CD4-positive, alpha-beta T cell treated with Interleukin-6 for 4 hours (primary cell): ENCODE results near the gene VCL.

Source experiments
- DNase-seq: peaks from one replicate; pipeline ENCODE4 v3.0.0-alpha.2; 2020; ENCODE audit warnings: mixed read lengths

Gene VCL

DNA sequence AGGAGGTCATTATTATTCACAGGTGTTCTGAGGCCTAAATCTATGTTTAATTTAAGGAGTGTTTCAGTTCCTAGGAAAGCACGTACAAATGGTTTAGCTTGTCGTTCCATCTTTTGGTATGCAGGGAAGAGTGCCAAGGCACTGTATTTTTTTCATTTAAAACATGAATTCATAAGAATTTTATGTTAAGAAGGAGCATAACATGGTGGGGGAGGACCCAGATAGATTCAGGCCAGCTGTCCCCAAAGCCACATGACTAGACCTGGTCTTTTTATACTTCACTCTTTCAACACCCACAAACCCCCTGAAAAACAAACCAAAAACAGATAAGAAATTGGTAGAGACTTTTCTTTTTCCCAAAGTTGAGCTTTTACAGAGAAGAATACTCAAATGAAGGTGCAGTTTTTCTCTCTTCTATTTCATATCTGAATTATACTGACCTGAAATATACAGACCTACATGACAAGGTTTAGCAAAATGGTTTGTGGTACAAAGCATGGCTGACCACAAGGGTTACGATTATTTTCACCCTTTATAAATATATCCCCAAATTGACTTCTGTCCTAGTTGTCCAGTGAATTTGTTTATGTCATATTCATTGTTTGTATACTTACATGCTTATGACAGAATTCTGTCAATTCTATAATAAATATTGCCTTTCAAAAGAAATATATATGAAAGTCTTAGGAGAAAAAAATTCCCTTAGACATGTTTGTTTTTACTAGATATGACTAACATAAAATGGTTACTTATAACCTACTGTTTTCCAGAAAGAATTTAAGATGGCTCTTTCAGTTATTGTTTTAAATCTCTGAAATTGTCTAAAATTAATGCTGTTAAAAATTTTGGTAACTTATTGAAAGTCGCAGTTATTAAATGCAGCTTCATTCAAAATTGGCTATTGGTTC, 81.4 kb downstream of the VCL start:
- no peak for DNase-seq

GRCh38 chr10:74079936-74080590, 82.1 kb downstream of the VCL start:
- DNase-seq: no peak

- peak; percentile 57 for DNase-seq
These were observed 83.4 kb downstream of the VCL start for GRCh38 chr10:74081192-74081803.

DNA sequence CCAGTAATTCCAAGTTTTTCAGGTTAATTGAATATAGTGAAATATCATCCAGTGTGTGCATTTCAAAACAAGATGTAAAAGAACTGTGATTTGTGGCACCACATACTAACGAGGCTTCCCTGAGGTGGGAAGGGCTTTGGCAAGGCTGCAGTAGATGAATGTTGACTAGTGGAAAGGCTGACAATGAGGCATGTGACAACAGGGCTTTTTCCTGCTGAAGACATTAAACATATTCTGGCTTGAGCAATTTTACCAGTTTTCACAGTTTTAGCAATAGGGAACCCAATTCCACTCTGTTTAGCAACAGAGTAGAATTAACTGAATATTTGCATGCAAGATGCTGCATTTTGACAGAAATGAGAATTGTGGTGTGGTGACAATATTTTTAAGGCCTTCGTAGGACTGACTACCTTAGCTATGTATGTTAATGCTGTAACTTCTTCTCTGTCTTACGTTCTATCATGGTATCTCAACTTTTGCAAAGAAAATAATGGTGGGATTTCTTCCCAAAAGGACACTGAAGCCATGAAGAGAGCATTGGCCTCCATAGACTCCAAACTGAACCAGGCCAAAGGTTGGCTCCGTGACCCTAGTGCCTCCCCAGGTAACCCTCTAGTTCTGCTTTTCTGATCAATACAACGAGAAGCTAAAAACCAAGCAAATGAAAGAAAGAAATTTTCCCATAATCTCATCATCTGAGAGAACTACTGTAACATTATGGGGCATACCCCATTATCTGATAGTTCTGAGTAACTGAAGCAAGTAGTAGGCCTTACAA, 84.2 kb downstream of the VCL start:
- no peak for DNase-seq

DNA sequence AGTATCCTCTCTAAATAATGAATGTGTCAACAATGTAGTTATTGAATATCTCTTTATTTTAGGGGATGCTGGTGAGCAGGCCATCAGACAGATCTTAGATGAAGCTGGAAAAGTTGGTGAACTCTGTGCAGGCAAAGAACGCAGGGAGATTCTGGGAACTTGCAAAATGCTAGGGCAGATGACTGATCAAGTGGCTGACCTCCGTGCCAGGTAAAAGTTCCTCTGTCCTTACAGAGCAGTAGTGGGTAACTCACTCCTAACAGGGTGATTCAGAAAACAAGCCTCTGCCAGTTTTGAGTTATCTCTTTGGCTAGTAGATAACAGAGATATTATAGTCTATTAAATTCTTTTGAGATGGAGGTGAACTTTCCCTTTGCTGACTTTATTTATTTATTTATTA, 85.4 kb downstream of the VCL start:
- no peak for DNase-seq

GRCh38 chr10:74084955-74085354, 87.0 kb downstream of the VCL start:
- DNase-seq: no peak

- DNase-seq: no peak
These were observed 88.4 kb downstream of the VCL start for GRCh38 chr10:74086317-74086716.

- DNase-seq: no peak
These were observed 90.8 kb downstream of the VCL start for GRCh38 chr10:74088722-74089121.

DNA sequence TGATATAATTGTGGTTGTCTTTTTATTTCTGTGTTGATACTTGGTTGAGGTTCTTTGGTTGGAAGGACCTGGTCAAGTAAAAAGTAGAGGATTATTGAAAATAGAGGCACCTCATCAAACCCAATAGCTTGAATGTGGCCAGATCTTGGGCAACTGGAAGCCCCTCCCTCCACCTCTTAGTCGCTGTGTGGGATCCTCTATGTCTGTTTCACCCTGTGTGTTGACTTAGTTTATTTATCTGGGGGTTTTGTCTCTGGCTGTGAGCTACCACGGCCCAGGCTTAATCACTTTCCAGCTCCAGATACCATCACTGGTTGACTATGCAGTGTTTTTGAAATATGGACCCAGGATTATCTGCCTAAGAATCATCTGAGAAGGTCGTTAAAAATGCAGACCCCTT, 94.5 kb downstream of the VCL start:
- DNase-seq: no peak

DNA sequence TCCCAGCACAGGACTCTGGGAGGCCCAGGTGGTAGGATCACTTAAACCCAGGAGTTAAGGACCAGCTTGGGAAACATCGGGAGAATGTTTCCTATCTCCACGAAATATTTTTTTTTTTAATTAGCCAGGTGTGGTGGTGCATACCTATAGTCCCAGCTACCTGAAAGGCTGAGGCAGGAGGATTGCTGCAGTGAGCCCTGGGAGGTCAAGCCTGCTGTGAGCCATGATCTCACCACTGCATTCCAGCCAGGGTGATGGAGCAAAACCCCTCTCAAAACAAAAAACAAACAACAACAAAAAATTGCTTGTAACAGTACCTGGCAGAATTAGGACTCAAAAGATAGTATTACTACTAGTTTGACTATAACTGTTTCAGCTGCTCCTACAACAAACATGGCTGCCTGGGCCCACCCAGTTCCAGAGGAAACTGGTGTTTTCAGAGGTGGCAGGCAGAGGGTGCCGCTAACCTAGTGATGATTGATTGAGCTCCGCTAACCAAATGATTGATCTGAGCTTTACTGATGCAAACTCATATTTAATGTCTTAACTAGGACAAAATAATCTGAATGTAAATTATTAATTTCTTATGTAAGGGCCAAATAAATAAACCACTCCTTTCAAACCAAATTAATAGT, 95.7 kb downstream of the VCL start:
- DNase-seq: no peak

DNA sequence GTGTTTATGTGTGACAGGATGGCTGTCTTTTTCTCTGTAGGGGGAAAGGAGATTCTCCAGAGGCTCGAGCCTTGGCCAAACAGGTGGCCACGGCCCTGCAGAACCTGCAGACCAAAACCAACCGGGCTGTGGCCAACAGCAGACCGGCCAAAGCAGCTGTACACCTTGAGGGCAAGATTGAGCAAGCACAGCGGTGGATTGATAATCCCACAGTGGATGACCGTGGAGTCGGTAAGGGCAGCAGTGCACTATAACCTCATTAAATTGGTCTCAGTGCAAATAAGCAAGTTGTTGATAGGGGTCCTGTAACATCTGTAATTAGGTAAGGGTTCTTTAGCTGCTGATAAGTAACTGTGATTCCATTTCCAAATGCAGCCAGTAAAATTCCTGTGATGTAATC, 96.3 kb downstream of the VCL start:
- no peak for DNase-seq

DNA sequence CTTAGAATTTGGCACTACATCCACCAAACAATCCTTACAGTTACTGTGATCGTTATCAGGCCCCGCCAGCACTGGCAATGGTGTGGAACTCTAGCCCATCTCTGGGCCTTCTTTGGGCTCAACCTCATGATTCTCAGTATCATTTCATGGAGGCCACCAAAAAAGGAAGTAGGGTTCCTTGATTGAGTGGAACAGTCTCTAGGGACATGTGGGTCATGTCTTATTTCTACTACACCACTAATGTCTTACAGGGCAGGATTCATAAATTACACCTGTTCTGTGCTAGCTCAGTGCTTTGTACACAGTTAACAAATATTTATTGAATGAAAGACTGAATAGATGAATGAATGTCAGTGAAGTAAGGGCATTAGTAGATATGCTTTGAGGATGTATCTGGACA, 98.9 kb downstream of the VCL start:
- DNase-seq: no peak

DNA sequence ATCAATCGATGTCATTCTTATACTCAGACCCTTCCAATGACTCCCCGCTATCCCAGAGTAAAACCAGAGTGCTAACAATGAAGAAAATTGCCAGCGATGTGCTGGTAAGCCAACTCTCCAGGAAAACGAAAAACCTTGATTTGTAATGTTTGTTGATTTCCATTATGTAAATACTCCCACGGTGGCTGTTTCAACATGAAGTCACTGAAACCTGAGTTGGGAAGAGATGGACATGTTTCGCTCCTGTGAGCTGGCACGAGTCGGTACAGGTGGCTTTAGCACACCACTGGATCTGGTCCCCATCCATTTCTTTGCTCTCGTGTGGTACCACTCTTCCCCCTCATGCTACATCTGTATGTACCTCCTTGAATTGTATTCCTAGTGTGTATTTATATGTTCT, 99.9 kb downstream of the VCL start:
- no peak for DNase-seq

DNA sequence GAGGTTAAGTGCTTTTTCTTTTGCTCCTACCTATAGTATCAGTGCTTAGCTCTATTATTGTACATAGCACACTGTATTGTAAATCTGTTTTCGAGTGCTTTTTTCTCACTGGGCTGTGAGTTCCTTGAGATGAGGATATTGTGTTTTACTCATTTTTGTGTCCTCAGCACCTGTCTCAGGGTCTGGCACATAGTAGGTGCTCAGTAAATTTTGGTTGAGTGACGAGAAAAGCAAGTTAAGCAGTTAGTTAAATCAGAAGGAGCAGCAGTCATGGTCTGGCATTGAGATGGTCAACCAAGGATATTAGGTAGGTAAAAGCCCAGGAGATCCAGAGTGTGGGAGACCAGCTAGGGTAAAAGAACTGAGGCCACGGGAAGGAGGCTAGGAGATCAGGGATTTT, 101.5 kb downstream of the VCL start:
- no peak for DNase-seq

DNA sequence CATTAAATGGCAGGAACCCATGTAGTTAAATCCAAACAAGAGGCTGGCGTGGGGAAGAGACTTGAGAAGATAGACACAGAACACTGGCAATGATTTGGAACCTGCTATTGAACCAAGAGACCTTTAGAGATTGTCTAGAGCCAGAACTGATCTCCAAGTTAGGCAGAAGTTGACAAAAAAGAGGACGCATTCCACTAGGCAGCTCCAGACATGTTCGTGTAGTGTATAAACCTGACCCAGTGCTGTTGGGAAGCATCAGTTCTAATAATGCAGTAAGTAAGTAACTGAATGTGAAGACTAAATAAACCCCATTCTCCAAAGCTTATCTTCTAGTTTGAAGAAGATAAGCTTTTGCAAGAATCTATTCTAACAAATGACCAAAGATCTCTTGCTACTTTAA, 101.9 kb downstream of the VCL start:
- DNase-seq: no peak

DNA sequence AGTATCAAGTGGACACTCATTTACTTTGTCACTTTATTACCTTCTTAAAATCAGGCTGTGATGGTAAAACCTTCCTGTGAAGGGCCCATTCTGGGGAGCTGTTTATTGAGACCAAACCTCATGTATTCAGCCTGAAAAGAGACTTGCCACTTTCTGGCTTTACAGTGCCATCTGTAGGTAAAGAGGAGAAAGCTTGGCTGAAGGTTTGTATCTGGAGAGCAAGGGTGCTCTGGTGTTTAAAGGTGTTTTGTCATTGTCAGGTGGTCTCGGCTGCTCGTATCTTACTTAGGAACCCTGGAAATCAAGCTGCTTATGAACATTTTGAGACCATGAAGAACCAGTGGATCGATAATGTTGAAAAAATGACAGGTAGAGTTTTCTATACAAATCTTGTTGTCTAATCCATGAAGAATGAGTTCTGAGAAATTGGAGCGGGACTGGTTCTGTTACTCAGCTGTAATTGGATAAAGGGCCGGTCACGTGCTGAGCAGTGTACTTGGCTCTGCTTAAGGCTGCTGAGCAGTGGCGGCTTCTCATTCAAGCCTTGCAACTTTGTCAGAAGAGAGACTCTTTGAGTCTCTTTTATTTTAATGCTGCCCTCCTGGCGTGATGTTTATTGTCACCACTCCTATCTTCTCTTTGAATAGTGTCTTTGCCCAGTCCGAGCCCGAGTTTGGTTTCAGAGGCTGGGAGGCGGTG, 105.8 kb downstream of the VCL start:
- DNase-seq: no peak

GRCh38 chr10:74104480-74104879, 106.6 kb downstream of the VCL start:
- no peak for DNase-seq

GRCh38 chr10:74104996-74105395, 107.1 kb downstream of the VCL start:
- no peak for DNase-seq

GRCh38 chr10:74107391-74107790, 109.5 kb downstream of the VCL start:
- DNase-seq: no peak

- DNase-seq: no peak
These were observed 111.5 kb downstream of the VCL start for GRCh38 chr10:74109452-74109851.

DNA sequence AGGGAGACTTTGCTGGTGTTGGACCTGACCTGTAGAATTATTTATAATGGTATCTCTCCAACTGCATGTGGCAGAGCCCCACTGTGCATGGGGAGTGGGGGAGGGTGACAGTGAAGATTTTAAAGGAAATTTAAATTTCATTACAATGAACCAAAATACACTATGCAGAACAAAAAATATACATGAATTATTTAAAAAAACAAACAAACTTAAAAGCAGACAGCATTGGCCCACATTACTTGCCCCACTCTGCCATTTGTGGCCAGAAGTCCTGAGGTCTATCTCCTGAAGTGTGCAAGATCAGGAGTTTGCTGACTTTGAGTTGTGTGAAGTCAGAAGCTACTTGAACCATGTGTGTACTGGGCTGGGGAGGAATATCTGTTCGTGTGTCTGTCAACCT, 112.2 kb downstream of the VCL start:
- no peak for DNase-seq

GRCh38 chr10:74111799-74112198, 113.9 kb downstream of the VCL start:
- DNase-seq: no peak
